Measurements from ENCODE around the gene ZNF747.

DNA sequence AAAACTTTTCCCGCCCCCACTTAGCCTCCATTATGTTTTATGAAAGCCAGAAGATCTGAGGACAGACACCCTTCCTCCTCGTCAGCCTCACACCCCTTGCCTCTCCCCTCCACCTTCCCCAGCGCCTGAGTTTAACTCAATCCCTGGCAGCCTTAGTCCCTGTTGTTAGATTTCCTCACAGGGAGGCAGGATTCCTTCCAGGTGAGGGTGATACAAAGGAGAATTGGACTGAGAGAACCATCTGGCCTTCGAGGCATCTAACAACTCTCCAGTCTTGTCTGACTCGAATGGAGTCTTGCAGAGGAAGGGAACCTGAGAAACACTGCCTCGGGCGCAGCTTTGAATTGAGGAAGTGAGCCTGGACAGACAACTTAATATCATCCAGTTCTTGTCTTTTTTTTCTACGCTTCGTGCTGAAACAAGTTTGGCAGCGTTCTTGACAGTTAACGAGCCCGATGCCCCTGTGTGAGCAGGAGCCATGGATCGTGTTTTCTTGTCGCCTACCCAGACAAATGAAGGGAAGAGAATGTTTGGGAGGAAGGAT lies 7.0 kb downstream of the ZNF747 start:
- TF ChIP-seq CTCF (IDR thresholded peaks at IDR 0.05; ENCODE audit: insufficient read depth, low read depth, low read length) (no peak), EZH2 (IDR thresholded peaks at IDR 0.05; ENCODE audit: insufficient read depth, low read length) (no peak)

Measured in astrocyte (in vitro differentiated cells and primary cell).